ENCODE measurements around the gene PSMD7. TPM values are rescaled to one million over a fixed set of nuclear protein-coding genes. Genes with fewer than 3 reads are reported as not detected.

Gene PSMD7
- total and polyA plus RNA-seq, 2 donors (not counting 3 experiments of a cell fraction or from before 2014, with no cell fraction given) = 89.8 to 119 TPM

DNA sequence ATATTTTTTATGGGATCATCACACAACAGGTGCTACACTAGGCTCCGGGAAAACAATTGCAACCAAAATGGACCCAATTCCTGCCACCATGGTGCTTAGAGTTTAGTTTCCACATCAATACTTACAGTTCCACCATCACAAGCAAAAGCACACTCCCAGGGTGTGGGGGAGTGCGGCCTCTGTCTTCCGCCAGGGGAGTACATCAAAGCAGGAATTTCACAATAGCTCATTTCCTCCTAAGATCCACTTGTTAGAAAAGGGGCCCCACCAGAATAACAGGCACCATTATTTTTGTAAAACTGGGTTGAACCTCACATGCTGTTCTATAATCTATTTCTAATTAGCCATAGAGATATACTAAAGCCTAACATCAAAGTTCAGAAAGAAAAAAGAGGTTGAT lies 44.3 kb upstream of the PSMD7 start:
- H3K36me3 ChIP-seq (ENCODE audit: control insufficient read depth in 2 of 2, extremely low read depth in 1 of 2, insufficient read depth in 2 of 2, low read length in 2 of 2) = no peaks in the 10 kb centered on the region
- H3K27me3 ChIP-seq (ENCODE audit: control insufficient read depth in 2 of 2, insufficient read depth in 2 of 2, low read length in 2 of 2) = no peaks in the 10 kb centered on the region
- no peak for FAIRE-seq
- intact Hi-C loops (cut with micrococcal nuclease) = no loop called here
- no peak overlapping the region for H3K4me2 ChIP-seq (ENCODE audit: insufficient read depth, low read length)
- ChIA-PET CTCF (no interaction called here), POLR2A (no interaction called here)
- no peaks in the 10 kb centered on the region for H3K9me3 ChIP-seq (replicated peaks; ENCODE audit: control insufficient read depth, insufficient read depth, low read length)
- DNase-seq (ENCODE audit: low read depth, low spot score) = no peak
- no peaks in the 10 kb centered on the region for H3K4me1 ChIP-seq (ENCODE audit: control insufficient read depth, extremely low read depth, insufficient read depth, low read length)
- dilution Hi-C loops (cut with MboI; ENCODE audit: extremely low pct_ligation_motif_present, low sequenced_read_pairs) = no loop called here
- H3K79me2 ChIP-seq (ENCODE audit: control insufficient read depth, insufficient read depth, low read length) = no peaks in the 10 kb centered on the region
- H2AFZ ChIP-seq (ENCODE audit: low read depth, low read length) = no peak overlapping the region
- TF ChIP-seq GATA2 (IDR thresholded peaks at IDR 0.05; ENCODE audit: insufficient read depth, insufficient read length, low read depth, low read length) = no peak
- TF ChIP-seq EZH2 (IDR thresholded peaks at IDR 0.05; ENCODE audit: borderline replicate concordance, low read depth, low read length, severe bottlenecking) = no peak
- no peak overlapping the region for H3K27ac ChIP-seq (ENCODE audit: insufficient read depth, low read depth, low read length)
- no peaks in the 10 kb centered on the region for H3K9me1 ChIP-seq (replicated peaks; ENCODE audit: control insufficient read depth, extremely low read depth, insufficient read depth, low read length)
- no peak overlapping the region for H3K9ac ChIP-seq (replicated peaks; ENCODE audit: extremely low read depth, insufficient read depth, low read length)
- no peak overlapping the region for H3K4me3 ChIP-seq (replicated peaks in 1 of 3; ENCODE audit: insufficient read depth in 1 of 3, low read depth in 1 of 3, low read length in 3 of 3)
- H4K20me1 ChIP-seq (replicated peaks; ENCODE audit: control insufficient read depth, extremely low read depth, insufficient read depth, low read length) = no peaks in the 10 kb centered on the region
- no TSS peak for BruUV-seq (replicated peaks)

GRCh38 chr16:74253161-74253938 lies 43.3 kb upstream of the PSMD7 start:
- CTCF ChIA-PET = no interaction called here
- POLR2A ChIA-PET = interaction anchor here (0.7 kb wide), 1 partner anchor 30 kb away, joined by 3 read pairs; no protein-coding TSS in a partner anchor
- BruUV-seq (replicated peaks) = no TSS peak
- no peaks in the 10 kb centered on the region for H3K9me1 ChIP-seq (replicated peaks; ENCODE audit: control insufficient read depth, extremely low read depth, insufficient read depth, low read length)
- dilution Hi-C loops (cut with MboI; ENCODE audit: extremely low pct_ligation_motif_present, low sequenced_read_pairs) = no loop called here
- H3K4me3 ChIP-seq (replicated peaks in 1 of 3; ENCODE audit: insufficient read depth in 1 of 3, low read depth in 1 of 3, low read length in 3 of 3) = no peak overlapping the region
- intact Hi-C loops (cut with micrococcal nuclease) = no loop called here
- no peaks in the 10 kb centered on the region for H3K79me2 ChIP-seq (ENCODE audit: control insufficient read depth, insufficient read depth, low read length)
- no peak overlapping the region for H3K27ac ChIP-seq (ENCODE audit: insufficient read depth, low read depth, low read length)
- no peaks in the 10 kb centered on the region for H3K36me3 ChIP-seq (ENCODE audit: control insufficient read depth in 2 of 2, extremely low read depth in 1 of 2, insufficient read depth in 2 of 2, low read length in 2 of 2)
- H2AFZ ChIP-seq (ENCODE audit: low read depth, low read length) = no peak overlapping the region
- FAIRE-seq (no peak), DNase-seq (ENCODE audit: low read depth, low spot score) (no peak)
- H3K27me3 ChIP-seq (ENCODE audit: control insufficient read depth in 2 of 2, insufficient read depth in 2 of 2, low read length in 2 of 2) = no peaks in the 10 kb centered on the region
- H3K9me3 ChIP-seq (replicated peaks; ENCODE audit: control insufficient read depth, insufficient read depth, low read length) = no peaks in the 10 kb centered on the region
- no peak overlapping the region for H3K4me2 ChIP-seq (ENCODE audit: insufficient read depth, low read length)
- H4K20me1 ChIP-seq (replicated peaks; ENCODE audit: control insufficient read depth, extremely low read depth, insufficient read depth, low read length) = no peaks in the 10 kb centered on the region
- no peak for TF ChIP-seq POLR2AphosphoS5 (IDR thresholded peaks at IDR 0.05; ENCODE audit: insufficient read depth, low read depth, low read length)
- TF ChIP-seq POLR2A (IDR thresholded peaks at IDR 0.05; ENCODE audit: low read depth, low read length) = no peak
- no peak for TF ChIP-seq GATA2 (IDR thresholded peaks at IDR 0.05; ENCODE audit: insufficient read depth, insufficient read length, low read depth, low read length)
- no peak for TF ChIP-seq MYC (IDR thresholded peaks at IDR 0.05; ENCODE audit: low read depth, low read length)
- TF ChIP-seq JUN (IDR thresholded peaks at IDR 0.05; ENCODE audit: borderline replicate concordance, insufficient read depth, insufficient read length, low read depth) = no peak
- TF ChIP-seq, protein P1, sequence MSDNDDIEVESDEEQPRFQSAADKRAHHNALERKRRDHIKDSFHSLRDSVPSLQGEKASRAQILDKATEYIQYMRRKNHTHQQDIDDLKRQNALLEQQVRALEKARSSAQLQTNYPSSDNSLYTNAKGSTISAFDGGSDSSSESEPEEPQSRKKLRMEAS (IDR thresholded peaks at IDR 0.05; ENCODE audit: insufficient read depth, insufficient read length) = no peak
- no peak overlapping the region for H3K9ac ChIP-seq (replicated peaks; ENCODE audit: extremely low read depth, insufficient read depth, low read length)
- no peaks in the 10 kb centered on the region for H3K4me1 ChIP-seq (ENCODE audit: control insufficient read depth, extremely low read depth, insufficient read depth, low read length)

All from endothelial cell of umbilical vein (primary cell).